HG02852 (cell line): Measurements from ENCODE around the gene CTSC.
"Not testable (repeated sequence)": the region's sequence is repeated elsewhere in the genome, so short reads cannot be mapped to it uniquely, and the experiment has no call there.

ENCODE experiments used
- ATAC-seq: cut with Tn5 transposase; IDR thresholded peaks from one replicate; pipeline ENCODE4 v1.9.1; 2021; ENCODE audit warnings: mild to moderate bottlenecking, moderate library complexity; ENCODE audit not compliant: unreplicated experiment

Gene CTSC

GRCh38 chr11:88284336-88285050, 53.0 kb downstream of the CTSC start:
- no peak for ATAC-seq

- ATAC-seq = no peak
These were observed 54.6 kb downstream of the CTSC start for GRCh38 chr11:88282747-88283515.

GRCh38 chr11:88281317-88281712, 56.2 kb downstream of the CTSC start:
- ATAC-seq = no peak

GRCh38 chr11:88280673-88281316, 56.7 kb downstream of the CTSC start:
- ATAC-seq = no peak

- no peak for ATAC-seq
These were observed 60.1 kb downstream of the CTSC start for GRCh38 chr11:88277349-88277915.

GRCh38 chr11:88275636-88276035, 61.9 kb downstream of the CTSC start:
- ATAC-seq = no peak

- ATAC-seq = no peak
These were observed 70.6 kb downstream of the CTSC start for GRCh38 chr11:88266919-88267318.

- no peak for ATAC-seq
These were observed 71.4 kb downstream of the CTSC start for GRCh38 chr11:88266157-88266556.

GRCh38 chr11:88259431-88259830, 78.1 kb downstream of the CTSC start:
- no peak for ATAC-seq

GRCh38 chr11:88252208-88252607, 85.3 kb downstream of the CTSC start:
- ATAC-seq = no peak

- ATAC-seq = no peak
These were observed 86.8 kb downstream of the CTSC start for GRCh38 chr11:88250566-88251242.

GRCh38 chr11:88249706-88250105, 87.8 kb downstream of the CTSC start:
- no peak for ATAC-seq

- no peak for ATAC-seq
These were observed 90.8 kb downstream of the CTSC start for GRCh38 chr11:88246696-88247095.

- not testable (repeated sequence) for ATAC-seq
These were observed 92.0 kb downstream of the CTSC start for GRCh38 chr11:88245576-88245975.
